HuH-7 (cell line): ENCODE data around the gene CCL21.

ENCODE experiments used
- DNase-seq: peaks from one replicate; pipeline ENCODE4 v3.0.0; 2011; ENCODE audit warnings: low spot score

The CCL21 gene

GRCh38 chr9:34669809-34670562, 40.0 kb downstream of the CCL21 start:
- DNase-seq: no peak

GRCh38 chr9:34665381-34666250, 44.3 kb downstream of the CCL21 start:
- peak; percentile 88 for DNase-seq

- no peak for DNase-seq
Observed at GRCh38 chr9:34665067-34665380, 44.9 kb downstream of the CCL21 start.

- peak; percentile 72 for DNase-seq
Observed at GRCh38 chr9:34664281-34665066, 45.5 kb downstream of the CCL21 start.

GRCh38 chr9:34663303-34663605, 46.7 kb downstream of the CCL21 start:
- DNase-seq: no peak

- no peak for DNase-seq
Observed at GRCh38 chr9:34662526-34663302, 47.2 kb downstream of the CCL21 start, which contains the start of gene CCL27. TSS of gene CCL27 (minus strand) at chr9:34662657. CDS start at chr9:34662633, 24 bp downstream.

GRCh38 chr9:34659592-34660253, 50.2 kb downstream of the CCL21 start:
- no peak for DNase-seq
